ENCODE results near the gene PLAC9.
A peak's percentile ranks its signal among the peaks of the same experiment; 100 is the strongest.
"Not testable (repeated sequence)": the region's sequence is repeated elsewhere in the genome, so short reads cannot be mapped to it uniquely, and the experiment has no call there.

PLAC9 gene, protein sequence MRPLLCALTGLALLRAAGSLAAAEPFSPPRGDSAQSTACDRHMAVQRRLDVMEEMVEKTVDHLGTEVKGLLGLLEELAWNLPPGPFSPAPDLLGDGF

DNA sequence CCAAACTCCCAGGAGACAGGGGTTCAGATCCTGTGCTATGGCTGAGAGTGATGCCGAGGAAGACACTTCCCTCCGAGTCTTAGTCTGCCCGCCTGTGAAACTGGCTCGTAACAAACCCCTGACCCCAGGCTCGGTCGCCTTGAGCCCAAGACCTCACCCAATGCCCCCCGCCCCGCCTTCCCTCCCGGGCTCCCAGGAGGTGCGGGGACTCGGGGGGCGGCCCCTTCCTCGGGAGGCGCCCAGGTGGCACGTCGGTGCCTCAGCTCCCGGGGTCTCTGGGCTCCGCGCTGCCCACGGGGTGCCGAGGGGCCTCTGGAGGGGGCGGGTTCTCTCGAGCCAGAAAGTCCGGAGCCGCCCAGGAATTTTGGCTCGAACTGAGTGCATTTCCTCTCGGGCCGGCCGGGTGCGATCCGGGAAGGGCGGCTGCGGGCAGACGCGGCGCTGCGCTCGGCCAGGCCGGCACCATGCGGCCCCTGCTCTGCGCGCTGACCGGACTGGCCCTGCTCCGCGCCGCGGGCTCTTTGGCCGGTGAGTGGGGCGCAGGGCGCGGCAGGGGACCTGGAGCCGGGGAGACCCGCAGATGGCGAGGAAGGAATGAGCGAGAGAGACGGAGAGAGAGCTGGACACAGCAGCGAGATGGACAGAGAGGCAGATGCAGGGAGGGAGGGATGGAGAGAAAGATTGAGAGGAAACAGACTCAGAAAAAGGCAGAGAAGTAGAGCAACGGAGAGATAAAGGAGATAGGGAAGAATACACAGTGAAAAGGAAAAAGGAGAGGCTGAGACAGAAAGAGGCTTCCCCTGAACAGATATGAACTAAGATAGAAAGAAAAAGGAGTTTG is at the start of gene PLAC9:
PLAC9 (plus strand) TSS at position 432 of the 841 bp plus-strand sequence; CDS start at position 465, 33 bp downstream.
- peak; percentile 79 for DNase-seq

DNA sequence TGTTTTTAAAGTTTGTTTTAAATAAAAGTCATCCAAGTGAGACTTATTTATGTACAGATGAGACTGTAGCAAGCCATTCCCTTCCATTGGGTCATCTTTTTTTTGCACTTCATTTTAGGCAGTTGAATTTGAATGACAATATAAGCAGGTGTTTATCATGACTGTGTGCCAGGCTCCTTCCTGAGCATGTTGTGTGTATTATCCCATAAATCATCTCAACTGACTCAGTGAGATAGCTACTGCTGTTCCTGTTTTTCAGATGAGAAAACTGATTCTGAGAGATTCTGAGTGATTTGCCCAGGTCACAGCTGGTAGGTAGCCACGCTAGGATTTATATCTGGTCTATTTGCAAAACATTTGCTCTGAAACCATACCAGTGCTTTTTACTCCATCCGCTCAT is 42.4 kb upstream of the PLAC9 start:
- DNase-seq: no peak

DNA sequence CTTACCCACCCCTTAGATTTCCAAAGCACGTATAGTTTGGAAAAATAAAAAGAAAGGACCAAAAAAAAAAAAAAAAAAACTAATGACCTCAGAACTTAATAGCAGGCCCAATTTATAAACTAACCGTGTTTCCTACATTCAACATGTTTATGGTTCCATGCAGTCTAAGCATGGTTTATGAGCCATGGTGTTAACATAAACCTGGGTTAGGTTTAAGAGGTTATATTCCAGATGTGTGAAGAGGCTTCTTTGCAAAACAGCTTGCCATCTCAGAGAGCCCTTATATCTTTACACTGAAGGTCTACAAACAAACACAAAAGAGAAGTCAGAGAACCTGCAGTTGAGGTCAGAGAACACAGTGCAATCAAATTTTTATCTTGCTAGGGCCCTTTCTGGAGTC is 38.3 kb upstream of the PLAC9 start:
- DNase-seq: no peak

DNA sequence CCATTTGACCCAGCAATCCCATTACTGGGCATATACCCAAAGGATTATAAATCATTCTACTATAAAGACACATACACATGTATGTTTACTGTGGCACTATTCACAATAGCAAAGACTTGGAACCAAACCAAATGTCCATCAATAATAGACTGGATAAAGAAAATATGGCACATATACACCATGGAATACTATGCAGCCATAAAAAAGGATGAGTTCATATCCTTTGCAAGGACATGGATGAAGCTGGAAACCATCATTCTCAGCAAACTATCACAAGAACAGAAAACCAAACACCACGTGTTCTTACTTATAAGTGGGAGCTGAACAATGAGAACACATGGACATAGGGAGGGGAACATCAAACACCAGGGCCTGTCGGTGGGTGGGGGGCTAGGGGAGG is 34.3 kb upstream of the PLAC9 start:
- DNase-seq: not testable (repeated sequence)

DNA sequence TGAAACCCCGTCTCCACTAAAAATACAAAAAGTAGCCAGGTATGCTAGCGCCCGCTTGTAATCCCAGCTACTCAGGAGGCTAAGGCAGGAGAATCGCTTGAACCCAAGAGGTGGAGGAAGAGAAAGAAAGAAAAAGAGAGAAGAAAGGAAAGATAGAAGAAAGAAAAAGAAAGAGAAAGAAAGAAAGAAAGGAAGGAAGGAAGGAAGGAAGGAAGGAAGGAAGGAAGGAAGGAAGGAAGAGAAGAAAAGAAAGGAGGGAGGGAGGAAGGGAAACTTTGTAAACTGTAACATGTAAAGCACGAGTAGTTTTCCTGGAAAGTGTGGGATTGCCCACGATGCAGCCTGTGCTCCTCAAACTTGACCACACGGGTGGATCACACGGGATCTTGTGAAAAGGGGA is 33.2 kb upstream of the PLAC9 start:
- not testable (repeated sequence) for DNase-seq

DNA sequence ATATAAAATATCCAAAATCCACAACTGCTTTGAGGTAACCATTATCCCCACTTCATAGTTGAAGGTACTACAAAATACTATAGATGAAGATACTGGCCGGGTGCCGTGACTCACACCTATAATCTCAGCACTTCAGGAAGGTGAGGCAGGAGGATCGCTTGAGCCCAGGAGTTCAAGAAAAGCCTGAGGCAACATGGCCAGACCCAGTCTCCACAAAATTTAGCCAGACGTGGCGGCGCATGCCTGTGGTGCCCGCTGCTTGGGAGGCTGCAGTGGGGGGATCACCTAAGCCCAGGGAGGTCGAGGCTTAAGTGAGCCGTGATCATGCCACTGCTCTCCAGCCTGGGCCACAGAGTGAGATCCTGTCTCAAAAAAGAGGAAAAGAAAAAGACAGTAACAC is 32.4 kb upstream of the PLAC9 start:
- no peak for DNase-seq

DNA sequence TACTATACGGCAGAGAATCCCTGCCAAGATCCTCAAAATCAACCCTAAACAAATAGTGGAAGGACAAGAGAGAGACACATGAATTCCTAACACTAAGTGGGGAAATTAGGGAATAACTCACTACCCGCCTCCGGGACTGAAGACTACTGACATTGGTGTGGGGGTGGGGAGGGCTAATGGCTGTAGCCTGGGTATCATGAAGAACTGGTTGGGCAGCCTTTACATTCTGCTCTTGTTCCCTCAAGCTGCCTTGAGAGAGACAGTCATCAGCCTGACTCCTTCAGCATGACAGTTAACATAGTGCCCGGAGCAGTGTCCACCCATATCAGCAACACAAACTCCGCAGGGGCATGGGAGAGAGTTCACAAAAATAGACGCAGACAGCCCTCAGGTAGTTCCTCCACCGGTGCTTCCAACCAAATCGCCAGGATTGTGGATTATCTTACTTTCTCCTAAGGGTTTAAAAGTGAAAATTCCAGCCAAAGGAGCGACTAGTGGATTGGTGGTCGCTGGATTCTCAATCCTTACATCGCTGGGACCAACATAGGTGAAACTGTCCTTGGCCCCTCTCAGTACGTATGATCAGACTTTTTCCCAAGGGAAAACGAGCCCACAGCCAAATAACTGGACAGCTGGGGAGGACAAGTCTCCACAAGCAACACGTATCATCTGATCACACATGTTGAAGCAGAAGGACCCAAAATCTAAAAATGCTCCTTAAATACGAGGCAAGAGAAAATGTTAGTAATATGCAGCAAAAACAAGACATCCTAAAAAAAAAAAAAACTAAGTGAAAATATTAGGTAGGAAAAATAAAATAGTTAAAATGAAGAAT is 31.5 kb upstream of the PLAC9 start:
- no peak for DNase-seq

DNA sequence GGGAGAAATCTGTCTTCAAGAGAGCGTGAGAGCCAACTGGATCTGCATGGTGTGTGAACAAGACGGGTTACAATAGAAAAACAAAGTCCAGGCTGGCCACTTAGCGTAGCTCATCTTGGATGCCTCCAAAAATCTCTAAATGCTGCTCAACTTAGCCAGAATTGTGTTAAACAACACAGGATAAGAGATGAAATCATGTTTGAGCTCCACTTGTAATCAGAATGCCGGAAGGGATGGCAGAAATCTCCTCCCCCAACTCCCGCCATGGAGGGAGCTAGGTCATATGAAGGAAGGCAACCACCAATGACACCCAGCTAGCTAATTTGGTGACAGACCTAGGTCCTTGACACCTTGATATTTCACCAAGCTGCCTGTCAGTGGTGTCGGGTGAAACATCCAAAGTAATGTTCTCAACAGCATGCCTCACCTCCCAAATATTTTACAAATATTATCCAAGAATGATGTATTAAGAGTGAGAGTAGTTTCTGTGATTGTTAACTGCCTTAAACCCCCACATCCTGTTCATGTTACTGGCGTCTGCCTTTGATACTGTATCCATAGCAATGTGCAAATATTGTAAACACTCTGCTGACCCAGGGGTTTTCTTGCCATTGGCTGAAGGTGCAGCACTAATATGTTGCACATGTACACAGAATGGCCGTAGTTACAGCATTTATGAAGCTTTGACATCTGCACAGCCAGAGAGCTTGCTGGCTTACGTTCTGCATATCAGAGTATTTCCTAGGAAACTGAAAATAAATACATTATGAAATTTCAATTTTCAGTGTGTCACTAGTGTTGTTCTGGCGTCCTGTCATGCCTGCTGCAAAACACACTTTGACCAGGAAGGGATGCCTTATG is 28.2 kb upstream of the PLAC9 start:
- peak; percentile 82 for DNase-seq

DNA sequence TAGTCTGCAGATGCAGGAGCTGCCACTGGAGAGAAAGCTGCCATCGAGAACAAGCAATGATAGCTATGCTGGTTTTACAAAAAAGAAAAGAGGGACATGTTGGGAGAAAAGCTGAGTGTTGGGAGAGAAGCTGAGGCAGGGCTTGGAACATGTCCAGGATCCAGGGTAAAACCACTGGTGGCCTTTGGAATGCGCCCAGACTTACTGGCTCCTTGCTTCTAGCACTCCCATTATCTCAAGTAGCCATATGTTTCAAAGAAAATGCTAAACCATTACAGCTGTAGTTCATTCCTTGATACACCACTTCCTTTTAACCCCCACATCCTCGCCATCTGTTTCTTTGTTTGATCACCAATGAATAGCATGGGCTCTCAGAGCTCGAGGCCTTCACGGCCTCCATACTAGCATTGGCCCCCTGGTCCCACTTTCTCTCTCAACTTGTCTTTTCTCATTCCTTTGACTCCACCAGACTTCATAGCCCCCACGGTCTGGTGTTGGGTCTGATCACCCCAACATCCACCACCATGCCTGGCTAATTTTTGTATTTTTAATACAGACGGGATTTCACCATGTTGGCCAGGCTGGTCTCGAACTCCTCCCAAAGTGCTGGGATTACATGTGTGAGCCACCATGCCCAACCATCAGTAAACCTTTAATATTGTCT is 23.8 kb upstream of the PLAC9 start:
- no peak for DNase-seq

DNA sequence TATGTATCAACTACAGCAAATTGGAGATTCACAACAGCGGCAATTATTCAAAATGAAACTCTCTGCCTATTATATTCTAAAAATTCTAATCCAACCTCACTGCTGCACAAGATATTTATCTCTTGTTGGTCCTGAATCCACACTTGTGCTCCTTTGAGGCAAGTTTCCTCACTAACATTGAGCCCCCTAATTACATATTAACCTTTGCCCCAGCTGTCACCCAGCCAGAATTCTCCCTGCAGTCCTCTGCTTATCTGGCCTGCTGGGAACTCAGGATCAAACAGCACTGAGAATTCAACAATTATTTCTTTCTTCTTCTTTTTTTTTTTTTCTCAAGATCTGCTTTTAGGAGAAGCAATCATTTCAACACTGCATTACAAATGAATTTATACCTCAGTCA is 21.5 kb upstream of the PLAC9 start:
- no peak for DNase-seq

DNA sequence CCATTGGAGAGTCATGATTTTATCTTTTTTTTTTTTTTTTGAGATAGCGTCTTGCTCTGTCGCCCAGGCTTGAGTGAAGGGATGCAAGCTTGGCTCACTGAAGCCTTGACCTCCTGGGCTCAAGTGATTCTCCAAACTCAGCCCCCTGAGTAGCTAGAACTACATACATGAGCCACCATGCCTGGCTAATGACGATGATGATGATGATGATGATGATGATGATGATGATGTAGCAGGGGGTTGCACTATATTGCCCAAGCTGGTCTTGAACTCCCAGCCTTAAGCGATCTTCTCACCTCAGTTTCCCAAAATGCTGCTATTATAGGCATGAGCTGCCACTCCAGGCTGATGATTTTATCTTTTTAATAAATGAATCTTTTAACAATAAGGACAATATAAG is 13.9 kb upstream of the PLAC9 start:
- no peak for DNase-seq

DNA sequence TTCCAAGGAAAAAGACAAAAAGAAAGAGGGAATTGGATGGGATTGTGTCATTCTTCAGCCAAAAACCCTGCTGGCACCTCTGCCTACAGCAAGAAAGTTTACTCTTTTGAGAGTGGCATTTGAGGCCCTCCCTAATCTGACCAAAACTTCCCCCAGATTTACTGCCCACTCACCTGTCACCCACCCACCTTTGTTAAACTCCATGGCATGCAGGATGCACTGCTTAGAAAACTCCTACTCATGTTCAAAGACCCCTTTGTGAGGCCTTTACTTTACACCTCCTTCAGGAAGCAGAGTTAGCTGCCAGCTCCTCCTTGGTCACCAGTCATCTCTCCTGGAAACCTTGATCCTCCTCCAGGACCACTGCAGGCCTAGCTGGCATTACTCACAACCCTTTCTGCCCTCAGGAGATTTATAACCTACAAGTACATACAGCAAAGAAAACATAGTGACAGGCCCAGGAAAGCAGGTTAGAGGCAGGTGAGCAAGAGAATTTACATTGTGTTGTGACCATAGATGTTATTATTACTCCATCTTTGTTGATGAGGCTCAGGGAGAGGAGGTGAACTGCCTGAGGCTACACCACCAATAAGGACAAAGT is 10.3 kb upstream of the PLAC9 start:
- DNase-seq: no peak

DNA sequence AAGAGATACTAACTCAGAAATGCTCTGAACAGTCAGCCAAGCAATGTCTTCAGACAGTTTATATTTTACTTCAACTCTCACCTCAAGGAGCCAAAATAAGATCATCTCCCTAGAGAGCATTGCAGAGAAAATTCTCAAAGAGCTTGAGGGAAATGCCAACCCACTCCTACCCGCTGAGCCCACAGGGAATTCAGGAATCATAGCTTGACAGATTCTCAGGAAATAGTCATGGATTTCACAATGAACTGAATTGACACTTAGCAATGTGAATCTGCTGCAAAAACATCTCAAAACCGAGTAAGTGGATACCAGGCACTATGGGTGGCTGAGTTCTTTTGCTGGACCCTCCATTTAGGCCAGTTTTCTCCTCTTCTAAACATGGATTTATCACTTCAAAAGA is 9.8 kb upstream of the PLAC9 start:
- DNase-seq: no peak

DNA sequence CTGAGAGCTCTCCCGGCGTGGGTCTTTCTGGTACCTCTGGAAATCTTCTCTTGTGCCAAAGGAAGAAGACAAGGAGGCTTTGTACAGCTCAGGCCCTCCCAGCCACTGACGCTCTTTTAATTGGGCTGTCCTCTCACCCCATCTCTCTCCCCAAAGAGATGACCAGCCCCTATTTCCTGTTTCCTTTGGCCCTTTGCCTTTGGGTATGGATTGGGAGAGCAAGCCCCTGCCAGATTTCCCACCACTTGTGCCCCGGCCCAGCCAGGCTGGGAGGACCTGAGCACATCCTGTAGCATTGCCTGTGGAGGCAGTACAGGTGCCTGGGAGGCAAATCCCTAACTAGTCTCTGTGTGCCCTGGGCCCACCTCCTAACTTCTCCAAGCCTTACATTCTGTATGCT is 5.7 kb upstream of the PLAC9 start:
- peak; percentile 55 for DNase-seq

DNA sequence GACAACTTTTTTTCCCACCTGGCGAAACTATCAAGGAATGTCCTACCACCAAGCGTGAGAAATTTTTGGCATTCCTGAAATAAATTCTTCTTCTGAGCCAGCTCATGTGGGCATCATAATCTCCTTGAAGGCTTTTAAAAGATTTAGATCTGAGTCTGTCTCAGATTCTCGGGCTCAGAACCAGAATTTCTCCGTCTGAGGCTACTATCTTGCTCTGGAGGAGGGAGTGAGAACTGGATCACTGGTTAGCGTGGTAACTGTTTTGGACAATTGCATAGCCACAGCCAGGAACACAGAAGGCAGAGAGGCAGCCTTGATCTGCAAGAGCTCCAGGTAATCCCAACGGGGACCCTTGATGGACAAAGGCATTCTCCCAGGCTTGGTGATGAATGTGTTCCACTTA is 1.0 kb upstream of the PLAC9 start:
- DNase-seq: no peak

DNA sequence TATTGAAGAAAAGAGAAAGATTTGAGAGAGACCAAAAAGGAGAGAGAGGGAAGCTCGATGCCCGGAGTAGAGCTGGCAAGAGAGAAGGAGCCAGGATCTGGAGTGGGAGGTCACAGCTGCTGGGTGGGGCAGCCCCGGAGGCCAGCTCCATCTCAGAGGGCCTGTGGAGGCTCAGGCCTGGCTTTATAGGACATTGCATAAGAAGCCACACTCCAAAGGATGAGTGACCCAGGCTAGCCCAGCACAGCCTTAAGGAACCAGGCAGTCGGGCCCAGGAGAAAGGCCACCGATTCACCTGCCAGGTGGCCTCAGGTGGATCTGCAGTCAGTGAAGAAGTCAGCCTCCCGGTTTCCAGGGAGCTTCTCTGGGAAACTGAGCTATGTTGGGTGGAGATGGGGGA is 676 bp downstream of the PLAC9 start:
- DNase-seq: peak; percentile 64

DNA sequence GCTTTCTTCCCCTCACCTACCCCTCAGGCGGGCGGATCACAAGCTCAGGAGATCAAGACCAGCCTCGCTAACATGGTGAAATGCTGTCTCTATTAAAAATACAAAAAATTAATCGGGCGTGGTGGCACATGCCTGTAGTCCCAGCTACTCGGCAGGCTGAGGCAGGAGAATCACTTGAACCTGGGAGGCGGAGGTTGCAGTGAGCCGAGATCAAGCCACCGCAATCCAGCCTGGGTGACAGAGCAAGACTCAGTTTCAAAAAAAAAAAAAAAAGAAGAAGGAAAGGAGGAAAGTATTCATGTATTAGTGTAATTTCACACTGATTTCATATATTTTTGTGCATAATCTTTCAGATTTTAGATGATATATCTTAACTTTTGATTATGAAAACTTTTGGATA is 1.2 kb downstream of the PLAC9 start:
- not testable (repeated sequence) for DNase-seq

DNA sequence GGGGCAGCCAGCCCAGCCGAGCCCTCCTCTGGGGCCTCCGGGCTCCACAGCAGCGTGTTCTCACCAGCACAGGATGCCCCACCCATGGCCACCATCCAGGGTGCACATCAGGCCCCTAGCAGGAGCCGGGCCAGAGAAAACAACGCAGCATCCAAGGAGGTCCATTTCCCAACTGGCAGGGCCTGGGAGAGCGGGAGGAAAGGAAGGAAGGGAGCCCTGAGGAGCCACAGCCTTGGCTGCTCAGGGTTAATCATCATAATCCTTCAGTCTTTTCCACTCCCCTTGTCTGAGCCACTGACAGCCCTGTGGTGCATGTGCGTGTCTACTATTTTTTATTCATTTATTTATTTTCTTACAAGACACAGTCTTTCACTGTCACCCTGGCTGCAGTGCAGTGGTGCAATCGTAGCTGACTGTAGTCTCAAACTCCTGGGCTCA is 3.6 kb downstream of the PLAC9 start:
- DNase-seq: peak; percentile 95

DNA sequence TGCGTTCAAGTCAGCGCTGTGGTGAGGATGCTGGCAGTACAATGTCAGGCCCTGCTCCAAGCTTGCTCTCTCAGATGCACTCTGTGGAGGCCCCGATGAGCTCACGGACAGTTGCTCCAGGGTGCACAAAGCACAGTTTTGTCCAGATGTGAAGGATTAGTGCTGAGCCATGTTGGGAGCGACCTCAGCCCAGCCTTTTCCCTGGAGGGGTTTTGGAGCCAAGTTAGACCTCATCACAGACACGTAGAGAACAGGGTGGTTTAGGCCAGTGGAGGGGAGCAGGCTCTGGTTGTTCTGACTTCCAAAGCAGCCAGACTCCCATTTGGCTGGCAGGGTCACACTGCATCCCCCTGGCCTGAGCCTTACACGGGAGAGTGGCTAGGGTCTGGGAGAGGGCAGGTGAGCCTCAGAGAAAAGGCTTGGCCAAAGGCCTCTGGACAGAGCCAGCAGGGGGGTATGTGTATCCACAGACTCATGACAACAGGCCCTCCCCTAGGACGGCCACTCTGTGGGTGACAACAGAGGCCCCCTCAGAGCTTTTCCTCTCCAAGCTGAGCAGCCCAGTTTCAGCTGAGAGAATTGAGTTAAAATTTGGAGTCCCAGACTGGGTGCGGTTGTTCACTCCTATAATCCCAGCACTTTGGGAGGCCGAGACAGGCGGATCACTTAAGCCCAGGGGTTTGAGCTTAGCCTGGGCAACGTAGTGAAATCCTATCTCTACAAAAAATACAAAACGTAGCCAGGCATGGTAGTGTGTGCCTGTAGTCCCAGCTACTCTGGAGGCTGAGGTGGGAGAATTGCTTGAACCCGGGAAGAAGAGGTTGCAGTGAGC is 4.7 kb downstream of the PLAC9 start:
- peak; percentile 81 for DNase-seq

DNA sequence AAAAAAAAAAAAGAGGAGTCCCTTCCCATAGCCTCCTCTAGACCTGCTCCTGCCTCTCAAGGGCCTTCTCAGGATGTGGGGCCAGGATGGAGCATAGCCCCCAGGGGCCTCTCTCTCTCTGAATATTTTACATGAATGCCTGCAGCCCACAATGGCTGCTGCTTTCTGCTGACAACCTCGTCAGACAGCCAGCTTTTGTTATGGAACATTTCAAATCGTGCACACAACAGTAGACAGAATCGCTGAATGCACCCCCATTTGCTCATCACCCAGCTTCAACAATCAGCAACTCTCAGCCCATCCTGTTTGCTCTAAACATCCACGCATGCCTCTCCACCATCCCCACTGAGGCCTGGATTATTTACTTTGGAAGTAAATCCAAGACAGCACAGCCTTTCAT is 5.4 kb downstream of the PLAC9 start:
- DNase-seq: no peak

DNA sequence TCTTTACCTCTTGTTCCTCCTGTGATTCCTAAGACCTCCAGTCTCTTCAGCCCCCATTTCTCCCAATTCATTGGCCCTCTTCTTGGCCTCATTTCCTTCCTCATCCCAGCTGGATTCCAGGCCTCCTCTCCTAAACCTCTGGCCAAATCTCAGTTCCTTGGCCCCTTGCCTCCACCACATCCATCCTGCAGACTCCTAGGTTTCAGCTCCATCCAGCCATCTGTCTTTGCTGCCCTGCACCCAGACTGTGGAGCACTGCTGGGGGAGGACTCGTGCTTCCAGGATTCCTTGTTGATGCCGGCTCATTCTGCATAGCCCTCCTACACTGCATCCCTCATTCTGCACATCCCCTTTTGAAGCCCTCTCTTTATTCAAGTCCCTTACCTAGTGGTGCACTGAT is 6.7 kb downstream of the PLAC9 start:
- no peak for DNase-seq

Data from left hindlimb (tissue), 1 donor.